ENCODE measurements around the gene PAX8. TPM values are rescaled to one million over a fixed set of nuclear protein-coding genes. Genes with fewer than 3 reads are reported as not detected.

Gene PAX8
- total and polyA plus RNA-seq, 2 of the 13 experiments (the other 11 are each of a cell fraction or from before 2014, with no cell fraction given) = 1.5 to 8.8 TPM

- TF ChIP-seq NBN (conservative IDR thresholded peaks at IDR 0.05) (no peak), ZNF318 (CRISPR knock-in tag; IDR thresholded peaks at IDR 0.05) (peak; percentile 75; the same call in 1 of the 2 replicates), JUND (CRISPR knock-in tag; IDR thresholded peaks at IDR 0.05) (peak; percentile 46), ZNF788 (CRISPR knock-in tag; IDR thresholded peaks at IDR 0.05; ENCODE audit: borderline replicate concordance) (peak; percentile 99), PBX2 (CRISPR knock-in tag; IDR thresholded peaks at IDR 0.05) (peak; percentile 69), ZFP36L2 (CRISPR knock-in tag; IDR thresholded peaks at IDR 0.05) (no peak), ZFP91 (CRISPR knock-in tag; IDR thresholded peaks at IDR 0.05; ENCODE audit: borderline replicate concordance) (peak; percentile 82), ZNF616 (CRISPR knock-in tag; IDR thresholded peaks at IDR 0.05; ENCODE audit: low read depth) (peak; percentile 78; the same call in 1 of the 2 replicates), MTF2 (CRISPR knock-in tag; IDR thresholded peaks at IDR 0.05; ENCODE audit: borderline replicate concordance) (peak; percentile 76; the same call in 1 of the 2 replicates), ZNF724P (CRISPR knock-in tag; IDR thresholded peaks at IDR 0.05; ENCODE audit: borderline replicate concordance) (peak; percentile 98), IKZF4 (CRISPR knock-in tag; IDR thresholded peaks at IDR 0.05; ENCODE audit: borderline replicate concordance, low read depth, not compliant biosample characterization) (no peak), BRCA1 (CRISPR knock-in tag; IDR thresholded peaks at IDR 0.05) (peak; percentile 86; the same call in 1 of the 2 replicates), MNT (IDR thresholded peaks at IDR 0.05) (peak; percentile 94), FOXJ3 (CRISPR knock-in tag; IDR thresholded peaks at IDR 0.05; ENCODE audit: borderline replicate concordance) (peak; percentile 94; the same call in 1 of the 2 replicates), KLF15 (CRISPR knock-in tag; IDR thresholded peaks at IDR 0.05; ENCODE audit: borderline replicate concordance) (no peak), CAMTA2 (CRISPR knock-in tag; IDR thresholded peaks at IDR 0.05; ENCODE audit: borderline replicate concordance) (no peak)
These were observed 111.4 kb downstream of the PAX8 start (continued) for GRCh38 chr2:113167115-113167932.
